MM.1S (cell line): Measurements from ENCODE around the gene SDR42E2.

Source experiments
- CTCF ChIP-seq: fragments of 300-600 bp; sonication (generic); IDR thresholded peaks from 2 replicates; pipeline ENCODE4 v1.5.1; 2016; ENCODE audit warnings: antibody characterized with exemption, low read length, mixed read lengths
- EZH2 ChIP-seq: fragments of 300-600 bp; sonication (generic); optimal IDR thresholded peaks from 2 replicates; pipeline ENCODE3; 2017; ENCODE audit warnings: low read depth, mild to moderate bottlenecking, antibody characterized with exemption, low read length, mixed read lengths

- TF ChIP-seq CTCF = peak; percentile 80
- no peak for TF ChIP-seq EZH2
Measured at GRCh38 chr16:22195695-22196558, 33.6 kb downstream of the SDR42E2 start.
